GM23248 (cell line): ENCODE measurements around the gene FAM216B. TPM values are rescaled to one million over a fixed set of nuclear protein-coding genes. Genes with fewer than 3 reads are reported as not detected.

ENCODE experiments used
- DNase-seq: peaks from one replicate; pipeline ENCODE4 v3.0.0-alpha.2; 2015
- H2AFZ ChIP-seq: fragments of 200-600 bp; sonication (generic); 2 replicates; pipeline ENCODE4 v1.6.1; 2016; ENCODE audit warnings: antibody characterized with exemption
- H3F3A ChIP-seq: fragments of 200-600 bp; sonication (generic); 2 replicates; pipeline ENCODE4 v1.6.1; 2016; ENCODE audit warnings: mild to moderate bottlenecking, antibody characterized with exemption, mixed run types; ENCODE audit not compliant: insufficient read depth
- H3K27ac ChIP-seq: fragments of 200-600 bp; sonication (generic); 2 replicates; pipeline ENCODE4 v1.5.1; 2016; ENCODE audit warnings: mild to moderate bottlenecking
- H3K27me3 ChIP-seq: fragments of 200-600 bp; sonication (generic); replicated peaks from 2 replicates; pipeline ENCODE4 v1.6.1; 2016; ENCODE audit warnings: mild to moderate bottlenecking; ENCODE audit not compliant: insufficient read depth
- H3K36me3 ChIP-seq: fragments of 200-600 bp; sonication (generic); 2 replicates; pipeline ENCODE4 v1.6.1; 2016; ENCODE audit warnings: low read depth, mild to moderate bottlenecking
- H3K4me1 ChIP-seq: fragments of 200-600 bp; sonication (generic); 2 replicates; pipeline ENCODE4 v1.6.1; 2016; ENCODE audit warnings: mild to moderate bottlenecking; ENCODE audit not compliant: insufficient read depth
- H3K4me2 ChIP-seq: fragments of 200-600 bp; sonication (generic); one replicate; pipeline ENCODE4 v1.6.1; 2016; ENCODE audit warnings: mild to moderate bottlenecking; ENCODE audit not compliant: unreplicated experiment
- H3K4me3 ChIP-seq: fragments of 200-600 bp; sonication (generic); 2 replicates; pipeline ENCODE4 v1.5.1; 2016; ENCODE audit warnings: mild to moderate bottlenecking
- H3K79me2 ChIP-seq: fragments of 200-600 bp; sonication (generic); 2 replicates; pipeline ENCODE4 v1.6.1; 2016; ENCODE audit warnings: mild to moderate bottlenecking; ENCODE audit not compliant: insufficient read depth
- H3K9ac ChIP-seq: fragments of 200-600 bp; sonication (generic); 2 replicates; pipeline ENCODE4 v1.6.1; 2016; ENCODE audit warnings: mild to moderate bottlenecking
- H3K9me2 ChIP-seq: fragments of 200-600 bp; sonication (generic); 2 replicates; pipeline ENCODE4 v1.6.1; 2016; ENCODE audit warnings: mixed run types, mild to moderate bottlenecking, moderate library complexity; ENCODE audit not compliant: insufficient read depth
- H3K9me3 ChIP-seq: fragments of 200-600 bp; sonication (generic); one replicate; pipeline ENCODE4 v1.6.1; 2017; ENCODE audit warnings: low read depth
- H4K20me1 ChIP-seq: fragments of 200-600 bp; sonication (generic); 2 replicates; pipeline ENCODE4 v1.6.0; 2016; ENCODE audit not compliant: insufficient read depth
- EZH2 ChIP-seq: fragments of 200-600 bp; sonication (generic); IDR thresholded peaks from 2 replicates; pipeline ENCODE4 v1.6.1; 2018; ENCODE audit warnings: antibody characterized with exemption, mild to moderate bottlenecking; ENCODE audit not compliant: insufficient read depth, poor library complexity, severe bottlenecking
- EZH2phosphoT487 ChIP-seq: fragments of 200-600 bp; sonication (generic); IDR thresholded peaks from 2 replicates; pipeline ENCODE4 v1.6.1; 2018; ENCODE audit warnings: antibody characterized with exemption, moderate library complexity, mild to moderate bottlenecking, low read depth; ENCODE audit not compliant: insufficient read depth
- WGBS, 2 experiments: methylation state at CpG; one replicate each; pipeline ENCODE4 v1.1.6; 2015 to 2017; ENCODE audit warnings: low lambda C conversion rate in 2 of 2, low coverage in 1 of 2; ENCODE audit errors: missing lambda C conversion rate in 2 of 2; 5-methylcytosine and 5-hydroxymethylcytosine counted together
- in situ Hi-C: fragments of 300-500 bp; cut with MboI; formaldehyde crosslinking; loops from 2 replicates; pipeline ENCODE4 v1.15.0; 2020
- polyA plus RNA-seq: library from polyadenylated mRNA; unstranded; fragments of >200 nt; fragmentation: Nextera tagmentation; extraction: Ambion mirVana; gene quantifications from 2 replicates; pipeline ENCODE4 v1.2.1, GENCODE V29; 2016
- total RNA-seq: library from RNA; depleted of rRNA; stranded (reverse); fragments of >200 nt; shearing (Covaris generic); gene quantifications from 2 replicates; pipeline ENCODE4 v1.2.3, GENCODE V29; 2014

The FAM216B gene
- total and polyA plus RNA-seq, 2 experiments from 2014 or later: not detected

- peaks cover 2% of the 10 kb centered on the region; the same call in 1 of the 2 replicates for H3K9me2 ChIP-seq
- no peak overlapping the region for H3K4me2 ChIP-seq
- peaks cover 13% of the 10 kb centered on the region for H3K4me1 ChIP-seq
- no peaks in the 10 kb centered on the region for H4K20me1 ChIP-seq
- no peaks in the 10 kb centered on the region for H3K27me3 ChIP-seq
- TF ChIP-seq EZH2: no peak
- no peak for TF ChIP-seq EZH2phosphoT487
- H3K9ac ChIP-seq: no peak overlapping the region
- 97 to 98% methylated on average over 2 of the region's 2 CpGs for WGBS, 2 experiments
- peaks cover 11% of the 10 kb centered on the region for H3F3A ChIP-seq
- H3K27ac ChIP-seq: no peak overlapping the region
- in situ Hi-C loops: no loop called here
- H3K79me2 ChIP-seq: no peaks in the 10 kb centered on the region
- H3K9me3 ChIP-seq: no peaks in the 10 kb centered on the region
- H3K4me3 ChIP-seq: no peak overlapping the region
- H2AFZ ChIP-seq: no peak overlapping the region
- no peaks in the 10 kb centered on the region for H3K36me3 ChIP-seq
- DNase-seq: no peak
Observed at GRCh38 chr13:42741914-42742313, 39.5 kb upstream of the FAM216B start.

- Histone ChIP-seq H3K9me3 (no peaks in the 10 kb centered on the region), H3K4me3 (no peak overlapping the region), H3K27me3 (no peaks in the 10 kb centered on the region), H3K27ac (no peak overlapping the region), H3K9me2 (no peaks in the 10 kb centered on the region), H3K36me3 (no peaks in the 10 kb centered on the region), H2AFZ (no peak overlapping the region), H3K9ac (no peak overlapping the region), H3K4me1 (peaks cover 24% of the 10 kb centered on the region), H3K79me2 (no peaks in the 10 kb centered on the region), H3F3A (peaks cover 25% of the 10 kb centered on the region), H4K20me1 (no peaks in the 10 kb centered on the region), H3K4me2 (no peak overlapping the region)
- 96% methylated on average over 6 of the region's 6 CpGs for WGBS, 2 experiments
- DNase-seq: peak; percentile 58
- no peak for TF ChIP-seq EZH2
- in situ Hi-C loops: no loop called here
Observed at GRCh38 chr13:42745655-42746054, 35.7 kb upstream of the FAM216B start.

GRCh38 chr13:42746866-42747265 lies 34.5 kb upstream of the FAM216B start:
- no peaks in the 10 kb centered on the region for H3K27me3 ChIP-seq
- H3K9ac ChIP-seq: peak overlapping the region; percentile 79
- DNase-seq: peak; percentile 70
- no peaks in the 10 kb centered on the region for H3K36me3 ChIP-seq
- no peak overlapping the region for H2AFZ ChIP-seq
- H3K27ac ChIP-seq: peak overlapping the region; percentile 96
- no peaks in the 10 kb centered on the region for H4K20me1 ChIP-seq
- H3K9me3 ChIP-seq: no peaks in the 10 kb centered on the region
- 47 to 59% methylated on average over 2 of the region's 2 CpGs for WGBS, 2 experiments
- peaks cover 24% of the 10 kb centered on the region for H3K4me1 ChIP-seq
- peak overlapping the region; percentile 31; the same call in 1 of the 2 replicates for H3K4me3 ChIP-seq
- no peaks in the 10 kb centered on the region for H3K79me2 ChIP-seq
- no peaks in the 10 kb centered on the region for H3K9me2 ChIP-seq
- peaks cover 25% of the 10 kb centered on the region for H3F3A ChIP-seq
- peak overlapping the region; percentile 70 for H3K4me2 ChIP-seq
- in situ Hi-C loops: no loop called here
- no peak for TF ChIP-seq EZH2phosphoT487
- no peak for TF ChIP-seq EZH2

- Histone ChIP-seq H3K4me3 (no peak overlapping the region), H3K27ac (peak overlapping the region; percentile 96), H3K9me2 (no peaks in the 10 kb centered on the region), H3K36me3 (no peaks in the 10 kb centered on the region), H2AFZ (0 out of 2 replicates have a peak overlapping the region, but pooled peaks have one; percentile 17), H4K20me1 (no peaks in the 10 kb centered on the region), H3K4me1 (peaks cover 24% of the 10 kb centered on the region), H3K9ac (peak overlapping the region; percentile 79), H3K79me2 (no peaks in the 10 kb centered on the region), H3F3A (peaks cover 25% of the 10 kb centered on the region), H3K9me3 (no peaks in the 10 kb centered on the region), H3K27me3 (no peaks in the 10 kb centered on the region), H3K4me2 (peak overlapping the region; percentile 70)
- WGBS, 2 experiments: 0% methylated on average over 4 of the region's 4 CpGs
- peak; percentile 97 for DNase-seq
- TF ChIP-seq EZH2phosphoT487: peak; percentile 73; the same call in 1 of the 2 replicates
- no peak for TF ChIP-seq EZH2
- in situ Hi-C loops: no loop called here
Observed at GRCh38 chr13:42747399-42747873, 33.9 kb upstream of the FAM216B start.

GRCh38 chr13:42750794-42751193 lies 30.6 kb upstream of the FAM216B start:
- H3K27ac ChIP-seq: no peak overlapping the region
- no peak overlapping the region for H3K9ac ChIP-seq
- H3K9me2 ChIP-seq: no peaks in the 10 kb centered on the region
- H3K4me2 ChIP-seq: no peak overlapping the region
- in situ Hi-C loops: no loop called here
- no peak overlapping the region for H2AFZ ChIP-seq
- 46 to 49% methylated on average over 5 of the region's 5 CpGs for WGBS, 2 experiments
- H3K9me3 ChIP-seq: no peaks in the 10 kb centered on the region
- no peaks in the 10 kb centered on the region for H3K79me2 ChIP-seq
- peaks cover 22% of the 10 kb centered on the region for H3K4me1 ChIP-seq
- H4K20me1 ChIP-seq: no peaks in the 10 kb centered on the region
- H3K36me3 ChIP-seq: no peaks in the 10 kb centered on the region
- H3F3A ChIP-seq: peaks cover 25% of the 10 kb centered on the region
- no peaks in the 10 kb centered on the region for H3K27me3 ChIP-seq
- no peak overlapping the region for H3K4me3 ChIP-seq
- no peak for DNase-seq
- TF ChIP-seq EZH2phosphoT487 (no peak), EZH2 (no peak)
